ENCODE measurements around the gene PCSK6.
"Not testable (repeated sequence)": the region's sequence is repeated elsewhere in the genome, so short reads cannot be mapped to it uniquely, and the experiment has no call there.

The PCSK6 gene

DNA sequence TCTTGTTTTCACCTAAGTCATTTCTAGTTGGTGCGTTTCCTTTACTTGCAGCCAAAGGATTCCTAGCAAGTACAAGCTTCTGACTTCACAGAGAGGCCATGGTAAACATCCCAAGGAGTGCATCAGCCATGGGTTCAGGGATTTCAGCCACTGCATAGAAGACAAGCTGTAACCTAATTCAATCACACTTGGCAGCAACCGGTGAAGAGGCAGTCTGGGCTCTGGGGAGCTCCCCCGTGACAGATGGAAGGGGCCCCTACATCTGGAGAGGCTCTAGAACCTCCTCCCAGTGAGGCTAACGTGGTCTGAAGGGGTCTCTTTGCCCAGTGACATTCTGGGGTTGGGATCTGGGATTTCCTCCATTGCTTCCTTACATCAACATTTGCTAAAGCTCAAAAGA lies 186.1 kb downstream of the PCSK6 start:
- DNase-seq = no peak

GRCh38 chr15:101296418-101297405 lies 192.8 kb downstream of the PCSK6 start:
- no peak for DNase-seq

DNA sequence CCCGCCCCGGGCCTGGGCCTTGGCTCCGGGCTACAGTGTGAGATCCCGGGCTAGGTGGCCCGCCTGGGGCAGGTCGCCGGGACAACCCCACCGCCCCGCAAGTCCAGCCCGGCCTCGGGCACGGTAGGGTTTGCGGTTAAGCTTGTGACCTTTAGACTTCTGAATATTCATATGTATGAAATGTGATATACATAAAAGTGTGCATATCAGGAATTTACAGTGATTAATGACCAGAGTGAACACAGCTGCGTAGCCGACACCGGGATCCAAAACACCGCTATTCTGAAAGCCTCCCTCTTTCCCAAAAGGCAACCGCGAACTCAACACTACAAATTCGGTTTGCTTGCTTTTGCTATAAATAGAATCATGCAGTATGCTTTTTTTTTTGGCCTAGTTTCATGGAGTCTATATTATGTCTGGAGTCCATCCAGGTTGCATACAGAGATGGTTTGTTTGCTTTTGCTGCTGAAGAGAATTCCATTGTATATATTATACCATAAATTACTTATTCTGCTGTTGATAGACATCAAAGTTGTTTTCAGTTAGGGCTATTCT lies 193.8 kb downstream of the PCSK6 start:
- DNase-seq = no peak

DNA sequence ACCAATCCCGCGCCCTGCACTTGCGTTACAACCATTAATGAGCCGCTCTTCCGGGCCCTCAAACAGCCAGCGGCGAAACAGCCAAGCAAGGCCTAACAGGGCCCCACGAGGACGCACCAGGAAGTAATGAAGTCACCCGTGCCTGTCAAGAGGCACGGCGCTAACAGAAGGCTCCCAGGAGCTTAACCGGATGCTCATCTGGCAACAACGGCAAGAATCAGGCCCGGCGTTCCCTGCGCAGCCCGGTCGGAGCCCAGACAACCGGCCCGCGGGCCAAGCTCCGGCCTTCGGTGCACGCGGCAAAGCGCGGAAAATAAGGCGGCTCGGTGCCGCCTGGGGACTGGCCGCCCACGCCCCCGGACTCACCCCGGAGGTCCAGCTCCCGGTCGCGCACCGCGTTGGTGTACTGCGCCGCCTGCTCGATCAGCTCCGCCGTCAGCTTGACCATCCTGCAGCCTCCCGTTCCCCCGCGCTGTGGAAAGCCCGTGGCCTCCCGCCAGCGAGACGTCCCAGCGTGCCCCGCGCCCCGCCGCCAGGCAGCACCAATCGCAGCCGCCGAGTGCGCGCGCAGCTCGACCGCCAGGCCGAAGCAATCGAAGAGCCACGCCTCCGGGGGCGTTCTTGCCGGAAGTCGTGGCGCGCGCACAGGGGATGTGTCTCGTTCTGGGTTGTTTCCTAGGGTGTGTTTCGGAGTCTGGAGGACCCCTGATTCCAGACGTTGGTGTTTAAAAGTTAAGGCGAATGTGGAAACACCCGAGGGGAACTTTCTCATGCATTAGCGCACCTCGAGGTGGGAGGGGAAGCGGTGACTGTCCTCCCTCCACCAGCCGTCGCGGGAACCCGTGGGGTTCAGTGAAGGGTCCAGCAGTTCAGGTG lies 194.5 kb downstream of the PCSK6 start, which contains the start of gene SNRPA1:
Gene SNRPA1 (minus strand): TSS at position 518 of the 876 bp plus-strand sequence. CDS start 70 bp downstream, at position 448.
- peak; percentile 98 for DNase-seq

DNA sequence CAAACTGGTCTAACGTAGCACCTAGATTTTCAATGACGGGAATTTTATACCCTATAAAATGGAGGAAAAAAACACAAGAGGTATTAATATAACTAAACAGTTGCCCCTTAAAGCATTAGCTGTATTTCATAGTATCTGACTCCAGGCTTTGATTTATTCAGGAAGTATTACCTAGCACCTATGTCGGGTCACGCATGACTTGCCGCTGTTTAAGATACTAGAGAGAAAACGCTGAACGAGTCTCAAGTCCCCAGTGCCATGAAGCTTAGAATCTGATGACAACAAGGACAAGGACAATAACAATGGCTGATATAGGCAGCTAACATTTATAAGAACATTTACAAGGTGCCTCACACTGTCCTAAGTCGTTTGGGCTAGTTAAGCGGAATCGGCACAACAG lies 196.4 kb downstream of the PCSK6 start:
- DNase-seq = no peak

- DNase-seq = no peak
Measured at GRCh38 chr15:101288905-101289513, 200.5 kb downstream of the PCSK6 start.

GRCh38 chr15:101287342-101287741 lies 202.2 kb downstream of the PCSK6 start:
- DNase-seq = not testable (repeated sequence)

DNA sequence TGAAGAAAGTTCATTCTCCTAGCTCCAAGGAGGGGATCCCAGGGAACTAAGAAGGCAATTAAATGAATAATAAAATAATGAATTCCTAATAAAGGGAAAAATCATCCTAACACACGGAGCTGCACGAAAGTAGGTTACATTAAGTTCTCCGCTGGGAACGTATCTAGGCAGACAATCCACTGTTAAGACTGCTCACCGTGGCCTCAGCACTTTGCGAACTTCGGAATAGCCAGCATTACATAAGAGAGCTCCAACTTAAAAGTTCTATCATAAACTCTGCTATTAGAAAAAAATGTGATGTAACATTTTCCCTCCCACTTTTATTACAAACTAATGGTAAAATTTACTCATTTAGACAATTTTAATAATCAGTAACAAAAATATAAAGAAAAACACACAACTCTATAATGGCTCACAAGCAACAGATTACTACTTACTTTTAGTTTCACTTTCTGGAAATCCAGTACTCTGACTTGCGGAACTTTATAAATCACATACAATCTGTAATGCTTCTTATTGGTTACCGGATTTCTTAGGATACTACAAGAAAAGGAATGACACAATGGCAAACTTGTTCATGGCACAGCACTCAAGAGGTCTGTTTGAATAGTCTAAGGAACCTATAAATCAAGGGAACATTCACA lies 202.9 kb downstream of the PCSK6 start:
- DNase-seq = no peak

- DNase-seq = no peak
Measured at GRCh38 chr15:101283931-101284330, 205.6 kb downstream of the PCSK6 start.

DNA sequence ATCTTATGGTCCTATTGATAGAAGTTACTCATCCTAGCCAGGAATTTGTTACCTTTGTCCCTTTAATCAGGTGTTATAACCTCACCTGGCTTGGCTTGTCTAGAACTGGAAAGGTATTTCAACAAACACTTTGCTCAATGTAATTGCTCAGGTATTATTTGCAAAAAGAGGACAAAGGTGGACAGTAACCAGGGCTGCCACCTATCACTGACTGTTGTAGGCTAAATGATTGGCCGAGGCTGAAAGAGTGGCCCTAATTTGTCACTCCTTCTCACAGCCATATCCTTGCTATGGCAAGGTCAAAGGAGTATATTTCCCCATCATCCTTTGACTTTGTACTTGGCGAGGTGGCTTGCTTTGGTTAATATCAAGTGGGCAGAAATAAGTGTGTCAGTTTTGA lies 209.5 kb downstream of the PCSK6 start:
- DNase-seq = no peak

DNA sequence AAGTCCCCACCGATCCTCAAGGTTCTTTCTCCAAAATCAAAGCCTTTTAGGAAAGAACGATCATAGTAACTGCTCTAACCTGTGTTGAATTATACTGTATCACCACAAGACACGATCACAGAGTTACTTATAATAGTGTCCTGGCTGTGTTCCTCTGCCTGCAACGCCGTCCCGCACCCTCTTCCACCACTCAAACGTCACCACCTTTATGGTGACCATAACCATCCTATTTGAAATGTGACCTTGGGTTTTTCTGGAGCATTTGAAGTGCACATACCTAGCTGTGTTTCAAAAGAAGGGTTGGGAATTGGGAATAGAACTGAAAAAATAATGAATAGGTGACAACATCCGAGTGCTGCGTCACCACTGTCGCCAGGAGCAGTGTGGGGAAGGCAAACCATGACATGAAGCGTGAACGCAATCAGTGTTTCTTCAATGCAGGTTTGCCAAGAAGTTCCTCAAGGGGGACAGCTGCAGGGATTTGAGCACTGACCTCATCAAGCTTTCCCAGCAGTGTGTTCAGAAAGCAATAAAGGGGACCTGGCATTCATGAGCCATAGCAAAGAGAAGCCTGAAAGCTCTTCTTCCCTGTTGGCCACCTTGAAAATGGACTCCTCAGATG lies 211.5 kb downstream of the PCSK6 start:
- no peak for DNase-seq

DNA sequence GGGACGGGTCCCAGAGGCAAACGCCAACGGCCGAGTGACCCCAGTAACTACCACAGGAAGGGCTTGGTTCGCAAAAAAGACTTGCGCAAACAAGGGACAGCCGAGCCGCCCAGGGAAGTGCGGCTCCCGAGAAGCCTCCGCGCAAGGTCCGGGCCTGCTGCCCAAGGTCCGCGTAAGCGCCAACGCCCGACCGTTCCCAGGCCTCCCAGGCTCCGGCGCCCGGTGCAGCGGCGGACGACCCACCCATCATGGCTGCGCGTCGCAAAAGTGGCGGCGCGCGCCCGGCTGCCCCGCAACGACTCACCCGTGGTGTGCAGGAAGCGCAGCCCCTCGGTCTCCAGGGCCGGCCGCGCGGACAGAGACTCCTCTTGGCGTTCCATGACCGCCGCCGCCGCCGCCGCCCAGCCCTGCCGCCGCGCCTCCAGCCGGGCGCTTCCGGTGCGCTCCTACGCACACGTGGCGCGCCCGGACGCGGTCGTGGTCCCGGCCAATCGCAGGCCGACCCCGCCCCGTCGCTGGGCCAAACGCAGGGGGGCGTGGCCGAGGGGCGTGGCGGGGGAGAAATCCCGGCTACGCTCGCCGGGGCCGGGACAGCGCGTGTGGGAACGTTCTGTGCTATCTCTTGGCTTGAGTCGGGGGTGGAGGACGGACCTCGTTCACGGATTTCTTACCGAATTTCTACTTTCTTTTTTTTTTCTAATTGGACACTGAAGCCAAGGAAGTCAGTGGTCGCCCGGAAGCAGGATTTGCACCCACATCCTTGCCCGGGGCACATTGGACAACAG lies 212.3 kb downstream of the PCSK6 start, which contains the start of gene SELENOS:
Gene SELENOS (minus strand): TSS at position 448 of the 785 bp plus-strand sequence. CDS start 68 bp downstream, at position 380.
- DNase-seq = peak; percentile 89

GRCh38 chr15:101276501-101277037 lies 212.9 kb downstream of the PCSK6 start:
- DNase-seq = peak; percentile 25

GRCh38 chr15:101275018-101275417 lies 214.5 kb downstream of the PCSK6 start:
- no peak for DNase-seq

GRCh38 chr15:101273534-101273933 lies 216.0 kb downstream of the PCSK6 start:
- DNase-seq = no peak

DNA sequence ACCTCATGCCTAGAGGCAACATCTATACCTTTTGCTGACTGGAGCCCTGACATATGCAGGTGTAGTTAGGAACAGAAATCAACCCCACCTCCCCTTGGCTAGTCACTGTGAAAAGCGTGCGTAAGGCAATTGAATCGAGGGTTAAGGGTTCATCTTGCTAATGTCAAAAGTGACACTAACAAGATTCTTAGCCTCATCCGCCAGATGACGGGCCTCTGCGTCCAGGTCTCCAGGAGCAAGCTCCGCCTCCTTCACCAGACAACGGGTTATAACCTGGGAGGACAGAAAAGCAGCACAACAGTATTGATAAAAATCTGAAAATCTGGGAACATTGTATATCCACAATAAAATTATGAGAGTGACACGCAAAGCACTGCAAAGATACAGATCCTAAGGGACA lies 216.9 kb downstream of the PCSK6 start:
- DNase-seq = no peak

GRCh38 chr15:101269479-101270223 lies 219.9 kb downstream of the PCSK6 start:
- DNase-seq = no peak

- no peak for DNase-seq
Measured at GRCh38 chr15:101267320-101268104, 222.0 kb downstream of the PCSK6 start.

- no peak for DNase-seq
Measured at GRCh38 chr15:101266787-101267186, 222.7 kb downstream of the PCSK6 start.

Data from activated naive CD4-positive, alpha-beta T cell treated with Interleukin-2 at 50 U/mL for 16 hours (primary cell).